CD14-positive monocyte (primary cell): Measurements from ENCODE around the gene KIF25. TPM values are rescaled to one million over a fixed set of nuclear protein-coding genes. Genes with fewer than 3 reads are reported as not detected.

Source experiments
- DNase-seq, 3 donors: peaks; one replicate each; pipeline ENCODE4 v3.0.0-alpha.2; 2011 to 2022
- H2AFZ ChIP-seq: 2 replicates; pipeline ENCODE4 v1.6.0; 2012; ENCODE audit warnings: mild to moderate bottlenecking, low read depth, low read length, inconsistent platforms; ENCODE audit not compliant: insufficient read depth, poor library complexity, severe bottlenecking
- H3K27ac ChIP-seq, 2 donors: 1 replicate in 1 of 2; 2 replicates in 1 of 2; pipeline ENCODE4 v1.5.1; 2012 to 2013; ENCODE audit warnings: low read length in 2 of 2, control low read depth in 1 of 2, inconsistent platforms in 1 of 2, low read depth in 1 of 2, mild to moderate bottlenecking in 1 of 2
- H3K27me3 ChIP-seq, 2 donors: one replicate each; pipeline versions ENCODE4 v1.6.0 to v1.6.1; 2011 to 2013; ENCODE audit warnings: low read length in 2 of 2; ENCODE audit not compliant: control insufficient read depth in 2 of 2, insufficient read depth in 2 of 2
- H3K36me3 ChIP-seq, 2 donors: replicated peaks in 1 of 2; 1 replicate in 1 of 2; 2 replicates in 1 of 2; pipeline versions ENCODE4 v1.5.1 to v1.6.1; 2012 to 2013; ENCODE audit warnings: low read length in 2 of 2, control low read depth in 1 of 2, inconsistent platforms in 1 of 2, mild to moderate bottlenecking in 1 of 2; ENCODE audit not compliant: insufficient read depth in 2 of 2, control insufficient read depth in 1 of 2
- H3K4me1 ChIP-seq, 2 donors: 1 replicate in 1 of 2; 2 replicates in 1 of 2; pipeline versions ENCODE4 v1.5.1 to v1.6.1; 2012 to 2013; ENCODE audit warnings: low read length in 2 of 2, control low read depth in 1 of 2, inconsistent platforms in 1 of 2, mild to moderate bottlenecking in 1 of 2, moderate library complexity in 1 of 2; ENCODE audit not compliant: insufficient read depth in 2 of 2, control insufficient read depth in 1 of 2
- H3K4me2 ChIP-seq: replicated peaks from 2 replicates; pipeline ENCODE3; 2012; ENCODE audit warnings: low read length, moderate library complexity, mild to moderate bottlenecking; ENCODE audit not compliant: poor library complexity, severe bottlenecking; ENCODE audit errors: extremely low read depth
- H3K4me3 ChIP-seq, 3 experiments: fragments of 200-600 bp in 1 of 3; sonication (generic) in 1 of 3; replicated peaks in 1 of 3; 1 replicate in 2 of 3; 2 replicates in 1 of 3; pipeline ENCODE4 v1.5.1; 2011 to 2013; ENCODE audit warnings: low read length in 3 of 3, mild to moderate bottlenecking in 3 of 3, control low read depth in 2 of 3, low read depth in 2 of 3, inconsistent platforms in 1 of 3, moderate library complexity in 1 of 3
- H3K79me2 ChIP-seq: 2 replicates; pipeline ENCODE4 v1.6.0; 2012; ENCODE audit warnings: mild to moderate bottlenecking, control low read depth, inconsistent platforms, low read length, moderate library complexity; ENCODE audit not compliant: insufficient read depth
- H3K9ac ChIP-seq: 2 replicates; pipeline ENCODE4 v1.6.0; 2017; ENCODE audit warnings: low read length, mild to moderate bottlenecking; ENCODE audit not compliant: insufficient read depth, poor library complexity, severe bottlenecking
- H3K9me3 ChIP-seq, 2 donors: replicated peaks in 1 of 2; 1 replicate in 1 of 2; 2 replicates in 1 of 2; pipeline versions ENCODE4 v1.5.1 to v1.6.1; 2012 to 2013; ENCODE audit warnings: low read length in 2 of 2, control low read depth in 1 of 2; ENCODE audit not compliant: control insufficient read depth in 1 of 2, insufficient read depth in 1 of 2
- H4K20me1 ChIP-seq: 2 replicates; pipeline ENCODE4 v1.6.0; 2012; ENCODE audit warnings: mild to moderate bottlenecking, low read length, control low read depth, moderate library complexity; ENCODE audit not compliant: insufficient read depth
- H3K27ac Mint-ChIP-seq, 7 donors: one replicate each; pipeline ENCODE4 v1.8.0; 2020; ENCODE audit warnings: mild to moderate bottlenecking in 7 of 7, mixed read lengths in 7 of 7, moderate library complexity in 6 of 7, inconsistent platforms in 2 of 7
- H3K27me3 Mint-ChIP-seq, 3 donors: one replicate each; pipeline ENCODE4 v1.8.0; 2021 to 2022; ENCODE audit warnings: low read depth in 3 of 3, mild to moderate bottlenecking in 3 of 3, mixed read lengths in 3 of 3, moderate library complexity in 3 of 3, inconsistent platforms in 1 of 3
- H3K36me3 Mint-ChIP-seq, 2 donors: one replicate each; pipeline ENCODE4 v1.8.0; 2020; ENCODE audit warnings: mixed read lengths in 2 of 2, inconsistent platforms in 1 of 2, mild to moderate bottlenecking in 1 of 2
- H3K4me1 Mint-ChIP-seq: one replicate; pipeline ENCODE4 v1.8.0; 2020; ENCODE audit warnings: mild to moderate bottlenecking, mixed read lengths
- H3K4me3 Mint-ChIP-seq, 2 donors: one replicate each; pipeline ENCODE4 v1.8.0; 2020; ENCODE audit warnings: mild to moderate bottlenecking in 2 of 2, mixed read lengths in 2 of 2, moderate library complexity in 1 of 2
- H3K9me3 Mint-ChIP-seq, 7 donors: one replicate each; pipeline ENCODE4 v1.8.0; 2020 to 2022; ENCODE audit warnings: mixed read lengths in 7 of 7, mild to moderate bottlenecking in 6 of 7, moderate library complexity in 6 of 7, inconsistent platforms in 2 of 7
- WGBS: methylation state at CpG from one replicate; pipeline ENCODE4 v1.1.5; 2013; ENCODE audit warnings: missing lambda C conversion rate; ENCODE audit not compliant: insufficient coverage; 5-methylcytosine and 5-hydroxymethylcytosine counted together
- intact Hi-C, 2 donors: fragments of 100-400 bp; cut with micrococcal nuclease; formaldehyde crosslinking; loops; one replicate each; pipeline versions ENCODE4 v1.15.0 to v1.15.1; 2023
- polyA plus RNA-seq, 3 donors: library from polyadenylated mRNA; depleted of rRNA in 1 of 3; unstranded in 2 of 3; stranded (reverse) in 1 of 3; fragments of 300-500 nt in 2 of 3; fragments of >200 nt in 1 of 3; fragmentation: Illumina TruSeq in 2 of 3; gene quantifications; 1 replicate in 2 of 3; 2 replicates in 1 of 3; pipeline ENCODE4 v1.2.3, GENCODE V29; 2012 to 2021
- TF ChIP-seq, protein P1 (sequence below): fragments of 200-600 bp; IDR thresholded peaks from one replicate; pipeline ENCODE4 v1.8.0; 2022; ENCODE audit warnings: antibody characterized with exemption, mild to moderate bottlenecking

The KIF25 gene
- polyA plus RNA-seq, 3 donors = not detected

DNA sequence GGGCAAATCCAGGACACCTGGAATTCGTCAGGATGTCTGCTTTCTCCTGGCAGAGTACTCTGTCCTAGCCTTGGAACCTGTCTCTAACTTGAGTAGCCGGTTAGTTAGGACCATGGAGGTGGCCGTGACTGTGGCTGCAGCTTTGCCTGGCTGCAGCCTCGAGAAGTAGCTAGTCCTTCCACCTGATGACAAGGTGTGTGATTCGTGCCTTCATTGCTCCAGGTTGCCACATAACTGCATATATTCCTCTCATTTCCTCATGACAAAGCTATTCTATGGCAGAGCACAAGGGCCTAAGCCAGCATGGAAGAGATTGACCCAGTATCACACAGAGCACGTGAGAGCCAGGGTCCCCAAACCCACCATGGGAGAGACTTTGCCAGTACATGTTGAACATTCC is 39.8 kb upstream of the KIF25 start:
- TF ChIP-seq, protein P1, sequence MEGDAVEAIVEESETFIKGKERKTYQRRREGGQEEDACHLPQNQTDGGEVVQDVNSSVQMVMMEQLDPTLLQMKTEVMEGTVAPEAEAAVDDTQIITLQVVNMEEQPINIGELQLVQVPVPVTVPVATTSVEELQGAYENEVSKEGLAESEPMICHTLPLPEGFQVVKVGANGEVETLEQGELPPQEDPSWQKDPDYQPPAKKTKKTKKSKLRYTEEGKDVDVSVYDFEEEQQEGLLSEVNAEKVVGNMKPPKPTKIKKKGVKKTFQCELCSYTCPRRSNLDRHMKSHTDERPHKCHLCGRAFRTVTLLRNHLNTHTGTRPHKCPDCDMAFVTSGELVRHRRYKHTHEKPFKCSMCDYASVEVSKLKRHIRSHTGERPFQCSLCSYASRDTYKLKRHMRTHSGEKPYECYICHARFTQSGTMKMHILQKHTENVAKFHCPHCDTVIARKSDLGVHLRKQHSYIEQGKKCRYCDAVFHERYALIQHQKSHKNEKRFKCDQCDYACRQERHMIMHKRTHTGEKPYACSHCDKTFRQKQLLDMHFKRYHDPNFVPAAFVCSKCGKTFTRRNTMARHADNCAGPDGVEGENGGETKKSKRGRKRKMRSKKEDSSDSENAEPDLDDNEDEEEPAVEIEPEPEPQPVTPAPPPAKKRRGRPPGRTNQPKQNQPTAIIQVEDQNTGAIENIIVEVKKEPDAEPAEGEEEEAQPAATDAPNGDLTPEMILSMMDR = no peak
- H3K27me3 Mint-ChIP-seq = peaks cover 0 to 3% (median 3%) of the 10 kb centered on the region in 3 donors
- H3K4me1 Mint-ChIP-seq = no peaks in the 10 kb centered on the region
- H3K4me3 Mint-ChIP-seq = no peak overlapping the region
- no peaks in the 10 kb centered on the region for H3K79me2 ChIP-seq
- H3K9me3 Mint-ChIP-seq = peaks cover 0 to 7% (median 0%) of the 10 kb centered on the region in 7 donors
- DNase-seq = no peak
- no peaks in the 10 kb centered on the region for H3K36me3 ChIP-seq
- H2AFZ ChIP-seq = no peak overlapping the region
- no peak overlapping the region for H3K27ac Mint-ChIP-seq
- H3K4me1 ChIP-seq = no peaks in the 10 kb centered on the region
- H3K27me3 ChIP-seq = no peaks in the 10 kb centered on the region
- WGBS = 94% methylated on average over 6 of the region's 6 CpGs
- no peaks in the 10 kb centered on the region for H3K9me3 ChIP-seq
- H3K9ac ChIP-seq = no peak overlapping the region
- no peak overlapping the region for H3K4me3 ChIP-seq
- no peak overlapping the region for H3K27ac ChIP-seq
- intact Hi-C loops = no loop called here
- no peaks in the 10 kb centered on the region for H4K20me1 ChIP-seq
- no peak overlapping the region for H3K4me2 ChIP-seq
- H3K36me3 Mint-ChIP-seq = no peaks in the 10 kb centered on the region

DNA sequence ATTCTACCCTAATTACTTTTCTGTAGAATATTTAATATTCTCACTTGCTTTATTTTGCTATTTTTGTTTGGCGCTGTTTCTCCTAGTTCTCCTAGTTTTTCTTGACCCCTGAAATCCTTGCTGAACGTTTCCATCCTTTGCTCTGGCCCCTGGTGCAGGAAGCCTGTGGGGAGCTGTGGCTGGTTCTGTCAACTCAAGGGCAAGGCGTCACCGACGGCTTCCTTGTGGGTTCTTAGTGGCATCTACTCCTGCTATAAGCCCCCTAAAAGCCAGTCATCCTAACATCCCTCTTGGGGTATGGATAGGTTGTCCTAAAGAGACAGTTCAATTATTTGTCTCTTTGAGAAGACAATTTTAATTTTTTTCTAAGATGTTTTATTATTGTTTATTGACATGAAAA is 36.9 kb upstream of the KIF25 start:
- Mint-ChIP-seq H3K4me1 (no peaks in the 10 kb centered on the region), H3K9me3 (peaks cover 0 to 7% (median 0%) of the 10 kb centered on the region in 7 donors), H3K36me3 (no peaks in the 10 kb centered on the region), H3K27me3 (peaks cover 0 to 3% (median 3%) of the 10 kb centered on the region in 3 donors), H3K27ac (no peak overlapping the region), H3K4me3 (no peak overlapping the region)
- no peaks in the 10 kb centered on the region for H3K79me2 ChIP-seq
- no peak overlapping the region for H3K4me3 ChIP-seq
- H2AFZ ChIP-seq = no peak overlapping the region
- no peak overlapping the region for H3K4me2 ChIP-seq
- WGBS = 50% methylated on average over 2 of the region's 5 CpGs
- no peak for DNase-seq
- no peak overlapping the region for H3K9ac ChIP-seq
- H3K36me3 ChIP-seq = no peaks in the 10 kb centered on the region
- H3K27me3 ChIP-seq = no peaks in the 10 kb centered on the region
- no peaks in the 10 kb centered on the region for H3K4me1 ChIP-seq
- TF ChIP-seq, protein P1 = no peak
- intact Hi-C loops = no loop called here
- H4K20me1 ChIP-seq = no peaks in the 10 kb centered on the region
- H3K9me3 ChIP-seq = no peaks in the 10 kb centered on the region
- H3K27ac ChIP-seq = no peak overlapping the region
